AG10803 (cell line): Measurements from ENCODE around the gene CDC6.

Experiments used
- DNase-seq: peaks from one replicate; pipeline ENCODE4 v3.0.0; 2010; ENCODE audit warnings: low read depth
- H3K4me3 ChIP-seq: 2 replicates; pipeline ENCODE4 v1.5.1; 2011; ENCODE audit warnings: mild to moderate bottlenecking, low read length, control low read depth
- CTCF ChIP-seq: conservative IDR thresholded peaks from 2 replicates; pipeline ENCODE4 v1.5.1; 2011; ENCODE audit warnings: mild to moderate bottlenecking, low read length, control low read depth, inconsistent platforms

The CDC6 gene

GRCh38 chr17:40350689-40351358 lies 63.1 kb downstream of the CDC6 start:
- no peak for TF ChIP-seq CTCF
- DNase-seq: no peak
- no peak overlapping the region for H3K4me3 ChIP-seq

GRCh38 chr17:40351359-40352236 lies 63.9 kb downstream of the CDC6 start:
- TF ChIP-seq CTCF: no peak
- H3K4me3 ChIP-seq: no peak overlapping the region
- DNase-seq: no peak

GRCh38 chr17:40352237-40352778 lies 64.6 kb downstream of the CDC6 start:
- no peak overlapping the region for H3K4me3 ChIP-seq
- no peak for DNase-seq
- TF ChIP-seq CTCF: no peak

GRCh38 chr17:40352779-40353394 lies 65.2 kb downstream of the CDC6 start:
- no peak for TF ChIP-seq CTCF
- no peak overlapping the region for H3K4me3 ChIP-seq
- DNase-seq: no peak
